Right hindlimb (tissue), 1 donor: ENCODE data around the gene FRMD1.

ENCODE experiments used
- DNase-seq: peaks from one replicate; pipeline ENCODE4 v3.0.0-alpha.2; 2018

The FRMD1 gene

GRCh38 chr6:168075216-168075615 lies 3.8 kb downstream of the FRMD1 start:
- DNase-seq = no peak

- no peak for DNase-seq
These were observed 4.9 kb downstream of the FRMD1 start for GRCh38 chr6:168073937-168074730.

- no peak for DNase-seq
These were observed 6.3 kb downstream of the FRMD1 start for GRCh38 chr6:168072730-168073129.

- DNase-seq = no peak
These were observed 6.8 kb downstream of the FRMD1 start for GRCh38 chr6:168072261-168072660.

GRCh38 chr6:168071620-168072019 lies 7.4 kb downstream of the FRMD1 start:
- no peak for DNase-seq

GRCh38 chr6:168070804-168071203 lies 8.2 kb downstream of the FRMD1 start:
- DNase-seq = no peak

GRCh38 chr6:168067081-168067759 lies 11.8 kb downstream of the FRMD1 start:
- DNase-seq = no peak

- DNase-seq = no peak
These were observed 14.7 kb downstream of the FRMD1 start for GRCh38 chr6:168064226-168064807.

- no peak for DNase-seq
These were observed 15.6 kb downstream of the FRMD1 start for GRCh38 chr6:168063431-168063830.

- no peak for DNase-seq
These were observed 16.4 kb downstream of the FRMD1 start for GRCh38 chr6:168062346-168063289.

- DNase-seq = no peak
These were observed 17.5 kb downstream of the FRMD1 start for GRCh38 chr6:168061269-168062210.

- DNase-seq = peak; percentile 75
These were observed 18.5 kb downstream of the FRMD1 start for GRCh38 chr6:168060521-168060931.

- no peak for DNase-seq
These were observed 20.1 kb downstream of the FRMD1 start for GRCh38 chr6:168058691-168059551.

GRCh38 chr6:168057836-168058235 lies 21.2 kb downstream of the FRMD1 start:
- no peak for DNase-seq

GRCh38 chr6:168056892-168057527 lies 22.0 kb downstream of the FRMD1 start:
- no peak for DNase-seq

GRCh38 chr6:168055696-168056489 lies 23.1 kb downstream of the FRMD1 start:
- no peak for DNase-seq

- peak; percentile 74 for DNase-seq
These were observed 24.0 kb downstream of the FRMD1 start for GRCh38 chr6:168054765-168055560.

- DNase-seq = no peak
These were observed 25.0 kb downstream of the FRMD1 start for GRCh38 chr6:168053957-168054471.
